Peyer's patch (tissue), 4 donors: Measurements from ENCODE around the gene USF1. TPM values are rescaled to one million over a fixed set of nuclear protein-coding genes. Genes with fewer than 3 reads are reported as not detected.

Experiments used
- DNase-seq, 3 donors: peaks; one replicate each; pipeline ENCODE4 v3.0.0-alpha.2; 2017 to 2019
- H3K27ac ChIP-seq, 4 donors: fragments of 200-600 bp; sonication (generic); one replicate each; pipeline ENCODE4 v1.5.1; 2016 to 2019
- H3K27me3 ChIP-seq, 2 donors: fragments of 200-600 bp; sonication (generic); one replicate each; pipeline ENCODE4 v1.5.1; 2019
- H3K36me3 ChIP-seq, 3 donors: fragments of 200-600 bp; sonication (generic); one replicate each; pipeline ENCODE4 v1.5.1; 2016 to 2019
- H3K4me1 ChIP-seq, 4 donors: fragments of 200-600 bp; sonication (generic); one replicate each; pipeline ENCODE4 v1.5.1; 2016 to 2019
- H3K4me3 ChIP-seq, 4 donors: fragments of 200-600 bp; sonication (generic); 1 replicate in 3 of 4; 2 replicates in 1 of 4; pipeline ENCODE4 v1.5.1; 2016 to 2019; ENCODE audit warnings: mild to moderate bottlenecking in 1 of 4
- H3K9me3 ChIP-seq, 4 donors: fragments of 200-600 bp; sonication (generic); one replicate each; pipeline ENCODE4 v1.5.1; 2016 to 2019; ENCODE audit warnings: mild to moderate bottlenecking in 1 of 4
- POLR2A ChIP-seq, 2 donors: fragments of 450-650 bp; IDR thresholded peaks; one replicate each; pipeline ENCODE4 v1.5.1; 2017; ENCODE audit warnings: antibody characterized with exemption in 2 of 2, mild to moderate bottlenecking in 2 of 2, moderate library complexity in 2 of 2
- total RNA-seq, 4 donors: library from RNA; depleted of rRNA; stranded (reverse); fragments of >200 nt; gene quantifications; one replicate each; pipeline ENCODE4 v1.1.0, GENCODE V29; 2016
- TF ChIP-seq, protein P1 (sequence below), 6 experiments: fragments of 450-650 bp in 4 of 6; fragments of 200-600 bp in 2 of 6; sonication (generic) in 1 of 6; IDR thresholded peaks; one replicate each; pipeline ENCODE4 v1.5.1; 2017 to 2019; ENCODE audit warnings: antibody characterized with exemption in 6 of 6, mild to moderate bottlenecking in 3 of 6, moderate library complexity in 1 of 6

USF1 gene
- total RNA-seq, 4 donors from 2014 or later: 72.0 to 119 (median 98.2) TPM

DNA sequence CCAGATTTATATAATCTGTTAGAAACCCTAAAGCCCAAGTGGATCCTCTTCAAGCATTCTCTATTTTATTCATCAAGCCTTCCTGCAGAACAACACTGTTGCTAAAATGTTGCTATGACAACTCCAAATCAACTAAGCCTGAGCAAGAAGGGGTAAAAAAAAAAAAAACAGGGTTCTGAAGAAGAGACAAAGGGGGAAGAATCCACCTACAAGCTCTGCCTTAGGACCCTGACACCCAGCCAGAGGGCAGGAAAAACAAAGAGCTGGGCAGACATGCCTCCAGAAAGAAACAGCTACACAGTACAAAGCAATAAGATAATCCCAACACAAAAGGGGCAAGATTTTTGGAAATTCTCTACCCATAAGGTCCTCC, 1.3 kb downstream of the USF1 start:
- peak overlapping the region; percentile 93 to 98 (median 96) for H3K27ac ChIP-seq
- no peak for TF ChIP-seq POLR2A (IDR thresholded peaks at IDR 0.05)
- TF ChIP-seq, protein P1, sequence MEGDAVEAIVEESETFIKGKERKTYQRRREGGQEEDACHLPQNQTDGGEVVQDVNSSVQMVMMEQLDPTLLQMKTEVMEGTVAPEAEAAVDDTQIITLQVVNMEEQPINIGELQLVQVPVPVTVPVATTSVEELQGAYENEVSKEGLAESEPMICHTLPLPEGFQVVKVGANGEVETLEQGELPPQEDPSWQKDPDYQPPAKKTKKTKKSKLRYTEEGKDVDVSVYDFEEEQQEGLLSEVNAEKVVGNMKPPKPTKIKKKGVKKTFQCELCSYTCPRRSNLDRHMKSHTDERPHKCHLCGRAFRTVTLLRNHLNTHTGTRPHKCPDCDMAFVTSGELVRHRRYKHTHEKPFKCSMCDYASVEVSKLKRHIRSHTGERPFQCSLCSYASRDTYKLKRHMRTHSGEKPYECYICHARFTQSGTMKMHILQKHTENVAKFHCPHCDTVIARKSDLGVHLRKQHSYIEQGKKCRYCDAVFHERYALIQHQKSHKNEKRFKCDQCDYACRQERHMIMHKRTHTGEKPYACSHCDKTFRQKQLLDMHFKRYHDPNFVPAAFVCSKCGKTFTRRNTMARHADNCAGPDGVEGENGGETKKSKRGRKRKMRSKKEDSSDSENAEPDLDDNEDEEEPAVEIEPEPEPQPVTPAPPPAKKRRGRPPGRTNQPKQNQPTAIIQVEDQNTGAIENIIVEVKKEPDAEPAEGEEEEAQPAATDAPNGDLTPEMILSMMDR (IDR thresholded peaks at IDR 0.05): no peak
- H3K4me3 ChIP-seq: peak overlapping the region; percentile 77 to 95 (median 86)
- H3K9me3 ChIP-seq: no peaks in the 10 kb centered on the region
- H3K27me3 ChIP-seq: no peaks in the 10 kb centered on the region
- H3K36me3 ChIP-seq: peaks cover 0 to 40% (median 0%) of the 10 kb centered on the region in 3 donors
- DNase-seq: no peak
- H3K4me1 ChIP-seq: peaks cover 0 to 17% (median 6%) of the 10 kb centered on the region in 4 donors

DNA sequence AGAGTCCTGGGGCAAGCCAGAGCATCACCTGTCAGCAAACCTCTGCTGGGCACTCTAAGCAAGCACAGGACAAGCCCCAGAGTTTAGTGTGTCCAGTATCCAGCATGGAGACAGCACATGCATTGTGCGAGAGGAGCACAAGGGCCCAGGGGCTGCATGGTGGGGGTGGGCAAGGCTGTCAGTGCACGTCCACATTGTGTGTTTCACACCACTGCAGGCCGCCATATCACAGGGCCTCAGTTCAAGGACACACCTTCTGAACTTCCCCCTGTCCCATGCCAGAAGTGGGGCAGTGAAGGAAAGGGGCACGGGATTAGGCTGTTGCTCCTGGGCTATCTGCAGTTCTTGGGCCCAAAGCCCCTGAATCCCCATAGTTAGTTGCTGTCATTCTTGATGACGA, 6.2 kb downstream of the USF1 start:
- Histone ChIP-seq H3K9me3 (no peaks in the 10 kb centered on the region), H3K36me3 (peaks cover 0 to 39% (median 0%) of the 10 kb centered on the region in 3 donors), H3K27me3 (no peaks in the 10 kb centered on the region), H3K27ac (peak overlapping the region; percentile 69 to 87 (median 75)), H3K4me1 (peaks cover 0 to 36% (median 6%) of the 10 kb centered on the region in 4 donors), H3K4me3 (no peak overlapping the region)
- TF ChIP-seq, protein P1 (IDR thresholded peaks at IDR 0.05): no peak
- TF ChIP-seq POLR2A (IDR thresholded peaks at IDR 0.05): no peak
- DNase-seq: no peak

DNA sequence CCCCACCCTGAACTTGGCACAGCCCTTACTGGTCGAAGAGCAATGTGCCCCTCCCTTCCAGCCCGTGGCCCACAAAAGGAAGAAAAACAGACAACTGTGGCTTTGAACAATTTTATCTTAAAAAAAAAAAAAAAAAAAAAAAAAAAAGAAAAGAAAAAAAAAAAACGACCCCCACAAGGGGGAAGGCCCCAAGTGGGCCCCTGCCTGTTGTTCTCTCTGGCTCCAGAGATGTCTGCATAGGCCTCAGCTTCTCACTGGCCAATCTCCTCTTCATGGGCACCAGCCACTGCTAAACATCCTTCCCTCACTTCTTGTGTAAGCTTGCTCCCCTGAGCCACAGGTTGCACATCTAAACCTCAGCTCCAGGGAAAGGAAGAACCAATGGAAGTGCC, 6.6 kb downstream of the USF1 start:
- no peaks in the 10 kb centered on the region for H3K27me3 ChIP-seq
- H3K27ac ChIP-seq: peak overlapping the region; percentile 69 to 91 (median 81)
- no peak for DNase-seq
- H3K4me1 ChIP-seq: peaks cover 0 to 32% (median 3%) of the 10 kb centered on the region in 4 donors
- H3K9me3 ChIP-seq: no peaks in the 10 kb centered on the region
- H3K36me3 ChIP-seq: peaks cover 0 to 39% (median 0%) of the 10 kb centered on the region in 3 donors
- TF ChIP-seq, protein P1 (IDR thresholded peaks at IDR 0.05): no peak
- peak overlapping the region; percentile 47 to 71 (median 66) for H3K4me3 ChIP-seq

DNA sequence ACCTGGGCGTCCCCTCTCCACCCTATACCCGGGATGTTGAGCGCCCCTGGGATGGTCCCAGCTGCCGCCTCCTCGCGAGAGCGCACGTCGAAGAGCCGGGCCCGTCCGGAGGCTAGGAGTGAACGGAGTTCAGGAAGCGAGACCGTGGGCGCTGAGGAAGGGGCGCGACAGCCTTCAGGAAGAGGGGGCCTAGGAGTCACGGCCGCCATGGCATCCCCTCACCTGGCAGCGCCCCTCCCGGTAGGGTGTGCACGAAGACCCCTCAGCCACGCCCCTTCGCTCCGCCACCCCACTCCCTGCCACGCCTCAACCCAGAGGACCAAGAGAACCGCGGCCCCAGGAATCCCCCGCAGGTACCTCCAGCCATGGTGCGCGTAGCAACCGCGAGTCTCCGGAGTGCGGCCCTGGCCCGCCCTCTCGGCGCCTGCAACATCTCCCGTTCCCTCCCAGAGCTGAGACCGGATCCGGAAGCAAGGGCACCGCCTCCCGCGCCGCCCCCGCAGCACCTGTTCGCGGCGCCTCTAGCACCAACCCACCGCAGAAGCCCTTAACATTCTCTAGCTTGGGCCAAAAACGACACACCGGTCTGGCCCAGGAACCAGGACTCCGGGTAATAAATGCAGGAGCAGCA, 7.1 kb downstream of the USF1 start, which contains the start of gene TSTD1:
Gene TSTD1, minus strand, starts transcription at position 442 of the 631 bp plus-strand sequence. Its CDS starts 75 bp downstream, at position 367.
- TF ChIP-seq, protein P1 (IDR thresholded peaks at IDR 0.05): peak in 1 of 6 experiments; percentile 12
- TF ChIP-seq POLR2A (IDR thresholded peaks at IDR 0.05): peak; percentile 58 to 62
- no peaks in the 10 kb centered on the region for H3K9me3 ChIP-seq
- peak within 1 kb of the TSS; percentile 69 to 91 (median 81) for H3K27ac ChIP-seq
- no peaks in the 10 kb centered on the region for H3K27me3 ChIP-seq
- peaks cover 0 to 27% (median 0%) of the 10 kb centered on the region in 4 donors for H3K4me1 ChIP-seq
- H3K4me3 ChIP-seq: peak within 1 kb of the TSS; percentile 47 to 71 (median 66)
- DNase-seq: peak; percentile 81 to 93 (median 91)
- peaks cover 0 to 39% (median 0%) of the 10 kb centered on the region in 3 donors for H3K36me3 ChIP-seq

DNA sequence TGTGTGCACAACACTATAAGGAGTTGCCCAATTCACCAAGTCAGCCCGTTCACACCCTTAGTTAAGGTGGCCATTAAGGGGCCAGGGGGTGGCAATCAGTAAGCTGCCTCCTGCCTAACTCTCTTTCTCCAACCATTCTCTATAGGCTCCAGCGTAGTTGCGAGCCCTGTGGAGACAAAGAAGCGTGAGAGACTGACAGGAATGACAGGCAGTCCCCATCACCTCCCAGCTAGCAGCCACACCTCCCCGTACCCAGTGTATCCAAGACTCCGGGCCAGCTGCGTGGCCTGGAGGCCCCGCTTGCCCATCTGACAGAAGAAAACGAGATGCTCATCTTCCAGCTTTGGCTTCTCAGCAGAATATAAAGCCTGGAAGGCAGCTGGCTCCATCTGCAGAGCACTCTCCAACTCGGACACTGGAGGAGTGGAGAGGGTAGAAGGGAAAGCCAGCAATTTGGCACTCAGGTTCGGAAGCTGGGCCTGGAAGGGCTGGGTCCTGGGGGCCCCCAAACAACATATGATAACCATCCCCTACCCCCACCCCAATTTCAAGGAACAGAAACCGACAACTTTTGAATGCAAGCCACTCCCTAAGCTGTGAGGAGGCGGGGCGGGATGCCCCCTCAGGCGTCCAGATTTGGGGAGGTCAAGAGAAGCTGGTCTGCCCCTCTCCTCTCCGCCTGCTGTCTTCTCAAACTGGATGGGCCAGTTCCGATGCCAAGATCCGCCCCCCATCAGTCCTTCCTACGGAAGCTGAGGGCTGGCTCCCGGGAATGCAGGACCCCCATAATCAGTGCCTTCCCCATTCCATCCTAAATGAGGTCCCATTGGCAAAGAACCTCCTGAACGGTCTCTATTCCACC, 7.9 kb downstream of the USF1 start:
- DNase-seq: no peak

More for the DNA sequence above, 7.9 kb downstream of the USF1 start:
- Histone ChIP-seq H3K4me1 (peaks cover 0 to 26% (median 0%) of the 10 kb centered on the region in 4 donors), H3K27ac (peak overlapping the region; percentile 69 to 91 (median 81)), H3K27me3 (no peaks in the 10 kb centered on the region), H3K36me3 (peaks cover 0 to 36% (median 0%) of the 10 kb centered on the region in 3 donors), H3K4me3 (peak overlapping the region; percentile 47 to 71 (median 66)), H3K9me3 (no peaks in the 10 kb centered on the region)
- TF ChIP-seq POLR2A (IDR thresholded peaks at IDR 0.05): no peak
- TF ChIP-seq, protein P1 (IDR thresholded peaks at IDR 0.05): no peak
